GM12892 (cell line): ENCODE data around the gene KLK2.

ENCODE experiments used
- POLR2A ChIP-seq: IDR thresholded peaks from 2 replicates; pipeline ENCODE4 v1.6.1; 2011; ENCODE audit warnings: low read depth, low read length, control low read depth
- TAF1 ChIP-seq: IDR thresholded peaks from 2 replicates; pipeline ENCODE4 v1.6.1; 2011; ENCODE audit warnings: low read depth, mild to moderate bottlenecking, control low read depth, low read length, borderline replicate concordance

DNA sequence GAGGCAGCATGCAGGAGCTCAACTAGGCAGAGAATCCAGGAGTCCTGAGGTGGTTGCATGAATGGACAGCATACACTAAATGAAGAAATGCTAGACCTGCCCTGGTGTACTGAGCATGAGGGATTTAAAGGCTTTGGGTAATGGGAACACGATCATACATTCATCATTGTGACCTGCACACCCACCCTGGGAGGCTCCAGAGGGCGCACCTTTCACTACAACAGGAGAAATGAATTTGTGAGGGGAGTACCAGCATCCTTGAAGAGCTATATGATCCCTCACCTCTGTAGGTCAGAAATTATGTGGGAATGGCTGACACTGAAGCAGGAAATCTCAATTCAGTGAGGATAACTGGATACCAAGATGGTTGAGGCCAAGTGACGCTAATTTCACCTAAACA, 8.9 kb downstream of the KLK2 start:
- TF ChIP-seq POLR2A = no peak
- TF ChIP-seq TAF1 = no peak
